Left ventricle myocardium superior (tissue), 1 donor: ENCODE measurements around the gene C11orf86. TPM values are rescaled to one million over a fixed set of nuclear protein-coding genes. Genes with fewer than 3 reads are reported as not detected.
"Not testable (repeated sequence)": the region's sequence is repeated elsewhere in the genome, so short reads cannot be mapped to it uniquely, and the experiment has no call there.

ENCODE experiments used
- ATAC-seq: fragments of 200-7000 bp; cut with Tn5 transposase; one replicate; pipeline ENCODE4 v1.9.1; 2020; ENCODE audit warnings: mild to moderate bottlenecking, moderate library complexity
- DNase-seq: peaks from one replicate; pipeline ENCODE4 v3.0.0-alpha.2; 2020
- intact Hi-C: fragments of 100-400 bp; cut with micrococcal nuclease; formaldehyde crosslinking; loops from one replicate; pipeline ENCODE4 v1.11.0; 2022
- long read RNA-seq: library from polyadenylated mRNA; unstranded; transcript quantifications from one replicate; pipeline ENCODE4 v2.0.0, GENCODE V29; 2021
- total RNA-seq: library from RNA; stranded (reverse); fragmentation: NEBNext Ultra II Directional; extraction: Animal tissue kit (Norgen Biotek cat#: 25700); gene quantifications from one replicate; pipeline ENCODE4 v1.2.1, GENCODE V29; 2021
- donor health status: DM: no; HTN: yes; CAD: no; lungs with severe emphysema.

The C11orf86 gene, protein sequence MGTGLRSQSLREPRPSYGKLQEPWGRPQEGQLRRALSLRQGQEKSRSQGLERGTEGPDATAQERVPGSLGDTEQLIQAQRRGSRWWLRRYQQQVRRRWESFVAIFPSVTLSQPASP
- total RNA-seq = not detected
- long read RNA-seq = 0 reads

DNA sequence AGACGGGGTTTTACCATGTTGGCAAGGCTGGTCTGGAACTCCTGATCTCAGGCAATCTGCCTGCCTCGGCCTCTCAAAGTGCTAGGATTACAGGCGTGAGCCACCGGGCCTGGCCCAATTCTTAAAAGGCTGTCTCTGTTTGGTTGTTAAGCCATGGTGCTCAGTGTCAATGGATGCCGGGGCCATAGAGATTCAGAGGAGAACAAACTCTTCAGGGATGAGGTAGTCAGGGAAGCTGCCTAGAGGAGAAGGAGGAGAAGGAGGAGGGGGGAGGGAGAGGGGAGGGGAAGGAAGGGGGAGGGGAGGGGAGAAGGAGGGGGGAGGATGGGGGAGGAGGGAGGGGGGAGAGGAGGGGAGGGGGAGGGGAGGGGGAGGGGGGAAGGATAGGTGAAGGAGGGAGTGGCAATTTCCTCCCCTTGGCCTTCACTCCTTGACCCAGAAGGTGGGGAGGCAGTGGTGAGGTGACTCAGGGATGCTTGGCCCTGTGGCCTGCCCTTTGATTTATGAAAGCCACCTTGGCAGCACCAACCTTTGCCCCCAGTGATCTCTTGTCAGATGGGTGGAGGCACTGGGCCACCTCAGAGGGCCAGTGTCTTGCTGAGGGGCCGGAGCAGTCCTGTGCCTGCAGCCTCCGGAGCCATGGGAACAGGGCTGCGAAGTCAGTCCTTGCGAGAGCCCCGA, at the start of gene C11orf86:
Gene C11orf86 (plus strand): TSS at position 581 of the 681 bp plus-strand sequence. CDS start 59 bp downstream, at position 640.
- intact Hi-C loops = no loop called here
- no peak for ATAC-seq
- no peak for DNase-seq

DNA sequence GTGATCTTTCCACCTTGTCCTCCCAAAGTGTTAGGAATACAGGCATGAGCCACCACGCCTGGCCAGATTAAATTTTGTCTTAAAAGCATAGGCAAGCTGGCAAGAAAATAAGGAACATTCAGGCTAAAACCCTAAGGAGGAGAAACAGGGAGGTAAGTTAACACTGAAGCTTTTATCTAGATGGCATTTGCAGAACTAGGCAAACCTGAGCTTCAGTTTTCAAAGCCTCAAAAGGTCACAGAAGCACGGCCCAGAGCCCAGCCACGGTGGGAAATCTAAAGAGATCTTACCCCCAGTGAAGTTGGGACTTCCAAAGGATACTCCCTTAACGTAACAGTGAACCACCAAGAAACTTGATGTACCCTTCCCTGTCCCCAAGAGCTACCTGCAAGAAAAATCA, 45.4 kb upstream of the C11orf86 start:
- intact Hi-C loops = no loop called here
- no peak for DNase-seq
- ATAC-seq = no peak

GRCh38 chr11:66932543-66932942, 42.6 kb upstream of the C11orf86 start:
- DNase-seq (no peak), ATAC-seq (no peak)
- intact Hi-C loops = no loop called here

DNA sequence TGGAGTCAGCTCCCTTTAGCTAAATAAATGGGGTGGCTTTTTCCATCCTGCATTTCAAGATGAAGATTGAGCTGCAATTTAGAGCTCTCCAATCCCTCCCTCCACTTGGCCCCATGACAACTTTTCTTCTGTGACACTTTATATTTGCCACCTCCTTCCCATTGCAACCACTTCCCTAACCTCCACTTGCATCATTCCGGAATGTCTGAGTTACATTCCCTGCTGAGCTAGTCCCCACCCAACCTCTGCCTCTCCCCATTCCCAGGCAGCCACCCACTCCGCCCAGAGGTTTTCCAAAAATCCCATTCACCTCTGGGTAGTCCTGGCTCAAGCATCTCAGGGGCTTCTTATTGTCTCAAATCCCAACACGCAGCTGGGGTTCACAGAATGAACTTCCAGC, 41.6 kb upstream of the C11orf86 start:
- ATAC-seq = no peak
- DNase-seq = no peak
- intact Hi-C loops = no loop called here

- intact Hi-C loops = no loop called here
- DNase-seq (no peak), ATAC-seq (no peak)
Observed at GRCh38 chr11:66934950-66935779, 39.9 kb upstream of the C11orf86 start.

DNA sequence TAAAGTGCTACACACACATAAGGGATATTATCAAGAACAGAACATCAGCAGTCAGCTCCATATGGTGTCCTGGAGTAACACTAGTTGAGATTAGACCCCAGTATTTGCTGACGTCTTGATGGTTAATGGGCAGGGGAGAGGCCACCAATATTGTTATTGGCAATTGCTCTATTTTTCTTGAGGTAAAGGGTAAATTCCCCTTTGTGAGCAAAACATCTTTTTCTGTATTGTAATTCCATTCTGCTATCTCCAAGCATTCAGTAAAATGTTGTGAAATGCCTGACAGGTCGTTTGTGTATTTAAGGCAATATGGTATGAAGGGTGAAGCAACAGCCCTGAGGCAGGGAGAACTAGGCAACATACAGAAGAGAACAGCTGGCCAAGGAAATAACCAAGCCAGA, 38.8 kb upstream of the C11orf86 start:
- intact Hi-C loops = no loop called here
- no peak for ATAC-seq
- no peak for DNase-seq

DNA sequence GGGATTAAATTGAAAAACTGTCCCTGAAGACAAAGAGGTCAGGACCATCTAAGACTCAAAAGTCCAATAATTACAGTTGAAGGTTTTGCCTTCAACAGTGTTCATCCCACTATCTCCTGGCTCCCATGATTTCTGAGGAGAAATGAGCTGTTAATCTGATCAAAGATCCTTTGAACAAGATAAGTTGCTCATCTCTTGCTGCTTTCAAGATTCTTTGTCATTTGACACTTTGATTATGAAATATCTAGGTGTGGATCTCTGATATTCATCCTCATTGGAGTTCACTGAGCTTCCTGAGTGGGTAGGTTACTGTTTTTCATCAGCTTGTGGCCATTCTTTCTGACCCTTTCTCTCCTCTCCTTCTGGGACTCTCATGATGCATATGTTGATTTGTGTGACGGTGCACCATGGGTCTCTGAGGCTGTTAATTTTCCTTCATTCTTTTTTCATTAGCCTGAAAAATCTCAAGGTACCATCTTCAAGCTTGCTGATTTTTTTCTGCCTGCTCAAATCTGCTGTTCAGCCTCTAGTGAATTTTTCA, 37.8 kb upstream of the C11orf86 start:
- ATAC-seq (no peak), DNase-seq (no peak)
- intact Hi-C loops = no loop called here

DNA sequence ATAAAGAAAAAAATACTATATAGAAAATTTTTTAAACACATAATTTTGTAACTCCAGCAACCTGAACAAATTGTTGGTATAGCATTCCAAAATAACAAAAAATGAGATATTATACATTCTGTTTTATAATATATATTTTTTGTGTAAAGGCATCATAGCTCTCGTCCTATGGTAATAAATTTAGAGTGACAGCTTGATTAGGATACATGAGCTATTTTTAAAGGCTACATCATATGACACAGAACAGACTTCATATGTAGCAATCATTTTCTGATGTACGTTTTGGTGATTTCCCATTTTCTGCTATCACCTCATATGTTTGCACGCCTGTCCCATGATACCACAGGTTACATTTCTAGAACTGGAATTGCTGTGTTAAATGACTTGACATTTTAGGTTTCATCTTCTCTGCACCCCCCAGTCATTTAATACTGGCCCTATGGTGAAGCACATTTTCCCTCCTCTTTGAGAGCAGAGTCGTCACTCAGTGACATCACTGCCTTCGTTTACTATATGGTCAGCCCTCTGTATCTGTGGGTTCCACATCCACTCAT, 36.4 kb upstream of the C11orf86 start:
- no peak for DNase-seq
- no peak for ATAC-seq
- intact Hi-C loops = no loop called here

- ATAC-seq = no peak
- no peak for DNase-seq
- intact Hi-C loops = no loop called here
Observed at GRCh38 chr11:66950112-66950535, 25.0 kb upstream of the C11orf86 start.

DNA sequence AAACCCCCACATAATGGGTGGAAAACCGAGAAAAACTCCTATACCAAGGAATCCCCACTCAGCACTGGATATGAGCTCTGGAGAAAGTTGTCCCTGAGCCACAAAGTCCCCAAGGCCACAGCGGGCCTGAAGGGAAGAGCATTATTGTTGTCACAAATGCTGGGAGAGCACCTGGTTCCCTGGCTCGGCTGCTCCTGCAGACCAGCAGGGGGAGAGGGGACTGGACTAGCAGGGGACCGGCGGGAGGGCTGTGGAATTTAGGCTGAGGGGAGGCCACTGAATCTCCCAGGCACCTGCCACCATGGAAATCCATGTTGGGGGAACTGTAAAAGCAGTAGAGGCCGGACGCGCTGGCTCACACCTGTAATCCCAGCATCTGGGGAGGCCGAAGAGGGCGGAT, 24.0 kb upstream of the C11orf86 start:
- DNase-seq = no peak
- no peak for ATAC-seq
- intact Hi-C loops = no loop called here

DNA sequence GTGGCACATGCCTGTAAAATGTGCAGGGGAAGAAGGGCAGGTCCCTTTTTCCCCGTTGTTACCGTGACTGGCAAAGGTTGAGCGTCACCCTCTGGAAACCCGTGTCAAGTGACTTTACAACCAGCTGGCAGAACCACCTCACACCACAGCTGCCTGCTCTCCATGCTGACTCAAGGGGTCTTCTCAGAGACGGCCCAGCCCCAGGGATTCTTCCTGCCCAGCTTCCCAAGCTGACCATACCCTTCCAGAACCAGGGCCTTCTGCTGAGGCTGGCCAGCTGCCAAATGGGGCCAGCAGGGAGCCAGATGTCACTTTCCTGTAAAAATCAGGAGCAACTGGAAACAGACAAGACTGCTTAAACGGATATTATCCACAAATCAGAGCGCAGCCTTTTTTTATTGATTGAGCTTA, 23.2 kb upstream of the C11orf86 start:
- intact Hi-C loops = no loop called here
- ATAC-seq (no peak), DNase-seq (no peak)

DNA sequence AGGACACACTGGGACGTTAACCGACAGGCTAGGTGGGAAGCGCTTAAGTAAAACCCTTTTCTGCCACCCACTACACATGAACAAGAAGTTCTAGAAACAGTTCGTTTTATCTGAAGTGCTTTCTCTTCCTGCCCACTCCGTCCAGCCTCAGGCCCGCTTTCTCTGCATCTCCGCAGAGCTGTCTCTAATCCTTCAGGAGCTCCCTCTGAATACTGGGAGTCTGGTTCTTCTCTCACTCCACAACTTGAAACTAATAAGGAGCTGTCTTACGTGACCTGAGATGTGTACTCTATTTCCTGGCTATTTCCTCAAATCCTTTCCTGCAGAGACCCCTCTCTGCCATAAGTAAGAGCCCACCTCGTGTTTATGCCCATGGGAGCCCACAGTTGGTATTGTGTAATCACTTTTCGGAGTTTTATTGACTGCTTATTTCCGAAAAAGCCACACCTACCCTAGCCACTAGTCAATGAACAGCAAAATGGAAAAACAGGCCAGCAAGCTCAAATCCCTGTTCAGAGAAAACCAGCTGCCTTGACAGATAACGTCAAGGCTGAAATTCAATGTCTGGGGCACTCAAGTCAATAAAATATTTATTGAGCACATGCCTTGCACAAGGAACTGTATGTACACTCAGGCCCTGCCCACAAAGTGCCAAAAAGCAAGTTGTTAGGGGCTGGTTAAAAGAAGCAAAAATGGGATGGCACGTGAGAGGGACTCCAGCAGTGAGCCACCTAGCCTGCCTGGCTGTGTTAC, 21.8 kb upstream of the C11orf86 start:
- DNase-seq (no peak), ATAC-seq (no peak)
- intact Hi-C loops = no loop called here

GRCh38 chr11:66956689-66957290, 18.3 kb upstream of the C11orf86 start:
- DNase-seq (no peak), ATAC-seq (no peak)
- intact Hi-C loops = no loop called here

DNA sequence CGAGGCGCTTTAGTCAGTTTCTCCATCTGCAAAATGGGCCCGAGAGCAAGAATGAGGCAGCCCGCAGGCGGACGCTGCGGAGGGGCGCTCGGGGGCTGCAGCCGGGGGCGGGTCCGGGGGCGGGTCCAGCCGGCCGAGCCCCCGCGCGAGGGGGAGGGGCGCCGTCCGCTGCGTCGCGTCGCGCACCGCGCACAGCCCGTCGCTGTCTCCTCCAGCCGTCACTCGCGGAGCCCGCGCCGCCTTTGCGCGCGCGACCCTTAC, 17.2 kb upstream of the C11orf86 start:
- intact Hi-C loops = no loop called here
- peak; percentile 66 for ATAC-seq
- no peak for DNase-seq

DNA sequence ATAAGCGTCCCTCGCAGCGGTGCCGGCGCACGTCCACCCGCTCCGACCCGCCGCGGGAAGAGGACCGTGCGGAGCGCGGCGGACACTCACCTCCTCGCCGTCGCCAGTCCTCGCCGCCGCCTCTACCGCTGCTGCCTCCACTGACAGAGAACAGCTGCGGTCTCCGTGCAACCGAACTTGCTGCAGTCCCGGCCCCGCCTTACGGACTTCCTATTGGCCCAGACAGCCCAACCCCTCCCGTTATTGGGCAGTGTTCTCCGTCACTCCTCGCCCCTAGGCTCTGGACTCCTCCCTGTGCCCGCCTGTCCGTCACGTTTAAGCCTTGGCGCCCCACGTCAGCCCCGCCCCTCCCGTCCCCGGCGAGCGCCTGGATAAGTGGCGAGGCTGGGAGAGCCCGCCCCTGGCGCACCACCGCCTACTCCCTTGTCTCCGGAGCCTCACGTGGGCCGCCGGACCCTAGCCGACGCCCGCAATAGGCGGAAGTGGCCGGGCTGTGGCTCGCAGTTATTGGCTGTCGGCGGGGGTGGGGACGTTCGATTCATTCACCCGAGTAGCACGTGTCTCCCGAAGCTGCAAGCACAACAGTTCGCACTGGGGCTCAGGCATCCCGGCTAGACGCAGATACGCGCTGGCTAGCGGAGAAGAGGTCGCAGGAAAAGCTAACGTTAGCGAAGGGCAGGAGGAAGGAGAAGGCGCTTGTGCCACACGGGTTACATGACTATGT, 16.7 kb upstream of the C11orf86 start, which contains the start of gene PC:
Gene PC (minus strand): TSS at position 152 of the 724 bp plus-strand sequence. CDS start 86,224 bp downstream, outside the sequence.
- peak; percentile 100 for DNase-seq
- intact Hi-C loops = no loop called here
- ATAC-seq = peak; percentile 99

DNA sequence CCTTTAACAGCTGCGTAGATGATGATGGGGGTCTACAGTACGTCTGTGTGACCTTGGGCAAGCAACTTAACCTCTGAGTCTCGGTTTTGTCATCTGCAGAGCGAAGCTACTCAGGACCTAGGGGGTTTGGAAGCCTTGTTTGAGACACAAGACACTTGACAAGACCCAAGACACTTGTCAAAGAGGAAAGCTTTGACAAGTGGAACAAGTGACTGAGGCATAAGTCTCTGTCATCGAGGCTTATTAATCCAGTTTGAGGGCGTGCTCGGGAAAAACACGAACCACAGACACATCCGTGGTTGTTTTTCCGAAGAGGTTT, 16.2 kb upstream of the C11orf86 start:
- no peak for ATAC-seq
- intact Hi-C loops = no loop called here
- no peak for DNase-seq

DNA sequence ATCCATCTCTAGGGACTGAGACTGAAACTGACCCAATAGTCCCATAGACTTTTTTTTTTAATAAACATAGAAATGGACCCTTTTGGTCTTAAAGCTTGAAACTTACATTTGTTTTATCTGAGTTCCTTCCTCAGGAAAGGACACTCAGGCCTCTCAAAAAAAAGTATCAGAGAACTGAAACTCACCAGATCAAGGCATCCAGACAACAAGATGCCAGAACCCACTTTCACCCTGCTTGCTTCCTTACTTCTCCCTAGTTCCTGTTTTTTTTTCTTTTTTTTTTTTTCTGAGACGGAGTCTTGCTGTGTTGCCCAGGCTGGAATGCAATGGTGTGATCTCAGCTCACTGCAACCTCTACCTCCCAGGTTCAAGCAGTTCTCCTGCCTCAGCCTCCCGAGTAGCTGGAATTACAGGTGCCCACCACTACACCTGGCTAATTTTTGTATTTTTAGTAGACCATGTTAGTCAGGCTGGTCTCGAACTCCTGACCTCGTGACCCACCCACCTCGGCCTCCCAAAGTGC, 13.4 kb upstream of the C11orf86 start:
- ATAC-seq, intact Hi-C loops, DNase-seq: not testable (repeated sequence)

DNA sequence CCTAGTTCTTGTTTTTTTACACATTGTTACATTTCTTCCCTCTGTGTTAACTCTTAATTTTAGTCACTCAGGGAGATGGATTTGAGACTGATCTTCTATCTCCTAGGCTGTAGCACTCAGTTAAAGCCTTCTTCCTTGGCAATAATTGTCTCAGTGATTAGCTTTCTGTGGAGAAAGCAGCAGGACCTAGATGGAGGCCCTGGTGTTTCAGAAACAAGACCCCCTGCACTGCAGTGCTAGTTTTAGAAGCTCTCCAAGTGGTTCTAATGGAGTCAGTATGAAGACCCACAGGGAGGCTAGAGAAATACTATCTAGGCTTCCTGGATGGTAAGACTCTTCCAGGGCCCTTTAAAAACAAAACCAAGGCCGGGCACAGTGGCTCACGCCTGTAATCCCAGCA, 12.9 kb upstream of the C11orf86 start:
- DNase-seq (no peak), ATAC-seq (no peak)
- intact Hi-C loops = no loop called here
